ENCODE data around the gene HTRA1. TPM values are rescaled to one million over a fixed set of nuclear protein-coding genes. Genes with fewer than 3 reads are reported as not detected.
A peak's percentile ranks its signal among the peaks of the same experiment; 100 is the strongest.

Gene HTRA1
- total and polyA plus RNA-seq, 9 of the 15 experiments (the other 6 are each of a cell fraction or from before 2014, with no cell fraction given): 0.06 to 0.16 (median 0.13) TPM; not detected in 5

DNA sequence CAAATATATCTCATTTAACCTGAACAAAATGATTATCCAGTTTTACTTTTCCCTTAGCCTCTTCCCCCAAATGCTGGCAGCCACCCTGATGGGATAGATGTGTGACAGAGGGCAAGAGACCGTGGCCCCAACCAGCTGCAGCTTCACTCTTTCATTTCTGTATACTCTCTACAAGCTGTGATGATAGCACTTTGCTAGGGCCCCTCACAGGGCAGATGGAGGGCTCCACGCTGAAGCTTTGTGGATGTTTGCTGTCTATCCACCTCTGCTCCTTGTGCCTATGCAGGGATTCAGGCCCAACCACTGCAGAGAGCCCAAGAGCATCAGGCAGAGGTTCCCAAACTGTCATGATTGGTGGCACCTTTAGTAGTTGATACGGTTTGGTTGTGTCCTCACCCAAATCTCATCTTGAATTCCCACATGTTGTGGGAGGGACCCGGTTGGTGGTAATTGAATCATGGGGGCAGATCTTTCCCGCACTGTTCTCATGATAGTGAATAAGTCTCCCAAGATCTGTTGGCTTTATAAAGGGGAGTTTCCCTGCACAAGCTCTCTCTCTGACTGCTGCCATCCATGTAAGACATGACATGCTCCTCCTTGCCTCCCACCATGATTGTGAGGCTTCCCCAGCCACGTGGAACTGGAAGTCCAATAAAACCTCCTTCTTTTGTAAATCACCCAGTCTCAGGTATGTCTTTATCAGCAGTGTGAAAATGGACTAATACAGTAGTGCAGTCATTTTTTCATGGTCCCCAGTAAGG, 20.1 kb downstream of the HTRA1 start:
- no peak overlapping the region for H3K9ac ChIP-seq (ENCODE audit: insufficient read depth in 1 of 2, low read depth in 2 of 2, low read length in 2 of 2)
- no peaks in the 10 kb centered on the region for H3K9me3 ChIP-seq (replicated peaks; ENCODE audit: control insufficient read depth, insufficient read depth, low read depth, low read length)
- H2AFZ ChIP-seq (ENCODE audit: low read depth, low read length): no peak overlapping the region
- H3K36me3 ChIP-seq (ENCODE audit: control insufficient read depth, insufficient read depth, low read length): no peaks in the 10 kb centered on the region
- no peak overlapping the region for H3K27ac ChIP-seq (ENCODE audit: extremely low read depth, low read depth, low read length)
- 0% methylated on average over 6 of the region's 6 CpGs for WGBS (ENCODE audit: insufficient coverage, low coverage, missing lambda C conversion rate)
- DNase-seq (ENCODE audit: extremely low read depth in 1 of 4, low spot score in 3 of 4) (no peak), ATAC-seq (no peak), FAIRE-seq (no peak)
- H3K4me1 ChIP-seq (replicated peaks in 1 of 2; ENCODE audit: control insufficient read depth in 2 of 2, insufficient read depth in 2 of 2, low read length in 2 of 2): no peaks in the 10 kb centered on the region
- peaks cover 0 to 2% of the 10 kb centered on the region in 2 experiments; a peak in 2 of 5 replicates for H3K27me3 ChIP-seq (ENCODE audit: control insufficient read depth in 2 of 2, insufficient read depth in 2 of 2, low read length in 2 of 2)
- H3K9me1 ChIP-seq (ENCODE audit: control insufficient read depth, insufficient read depth, low read length): no peaks in the 10 kb centered on the region
- no peaks in the 10 kb centered on the region; the same call in 1 of the 2 replicates for H4K20me1 ChIP-seq (replicated peaks; ENCODE audit: control insufficient read depth, insufficient read depth, low read length)
- POLR2A ChIA-PET: no interaction called here
- no peaks in the 10 kb centered on the region for H3K79me2 ChIP-seq (ENCODE audit: control insufficient read depth, insufficient read depth, low read length)
- BruUV-seq (replicated peaks): no TSS peak
- in situ Hi-C loops (cut with MboI): no loop called here
- H3K4me3 ChIP-seq: no peak overlapping the region
- peak; percentile 74 for TF ChIP-seq ZNF431 (CRISPR knock-in tag; IDR thresholded peaks at IDR 0.05)
- TF ChIP-seq, protein P1, sequence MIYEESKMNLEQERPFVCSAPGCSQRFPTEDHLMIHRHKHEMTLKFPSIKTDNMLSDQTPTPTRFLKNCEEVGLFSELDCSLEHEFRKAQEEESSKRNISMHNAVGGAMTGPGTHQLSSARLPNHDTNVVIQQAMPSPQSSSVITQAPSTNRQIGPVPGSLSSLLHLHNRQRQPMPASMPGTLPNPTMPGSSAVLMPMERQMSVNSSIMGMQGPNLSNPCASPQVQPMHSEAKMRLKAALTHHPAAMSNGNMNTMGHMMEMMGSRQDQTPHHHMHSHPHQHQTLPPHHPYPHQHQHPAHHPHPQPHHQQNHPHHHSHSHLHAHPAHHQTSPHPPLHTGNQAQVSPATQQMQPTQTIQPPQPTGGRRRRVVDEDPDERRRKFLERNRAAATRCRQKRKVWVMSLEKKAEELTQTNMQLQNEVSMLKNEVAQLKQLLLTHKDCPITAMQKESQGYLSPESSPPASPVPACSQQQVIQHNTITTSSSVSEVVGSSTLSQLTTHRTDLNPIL (CRISPR knock-in tag; IDR thresholded peaks at IDR 0.05): no peak
- H3K4me2 ChIP-seq (ENCODE audit: insufficient read depth, low read length): no peak overlapping the region
- CTCF ChIA-PET (ENCODE audit: low intra/inter-chr PET ratio): no interaction called here
- intact Hi-C loops (cut with micrococcal nuclease): no loop called here

All from K562 (cell line).